Fibroblast of skin of right quadriceps (primary cell): ENCODE results near the gene HHIPL2.
A peak's percentile ranks its signal among the peaks of the same experiment; 100 is the strongest.
"Not testable (repeated sequence)": the region's sequence is repeated elsewhere in the genome, so short reads cannot be mapped to it uniquely, and the experiment has no call there.

Source experiments
- DNase-seq: peaks from one replicate; pipeline ENCODE4 v3.0.0-alpha.2; 2013

Gene HHIPL2

DNA sequence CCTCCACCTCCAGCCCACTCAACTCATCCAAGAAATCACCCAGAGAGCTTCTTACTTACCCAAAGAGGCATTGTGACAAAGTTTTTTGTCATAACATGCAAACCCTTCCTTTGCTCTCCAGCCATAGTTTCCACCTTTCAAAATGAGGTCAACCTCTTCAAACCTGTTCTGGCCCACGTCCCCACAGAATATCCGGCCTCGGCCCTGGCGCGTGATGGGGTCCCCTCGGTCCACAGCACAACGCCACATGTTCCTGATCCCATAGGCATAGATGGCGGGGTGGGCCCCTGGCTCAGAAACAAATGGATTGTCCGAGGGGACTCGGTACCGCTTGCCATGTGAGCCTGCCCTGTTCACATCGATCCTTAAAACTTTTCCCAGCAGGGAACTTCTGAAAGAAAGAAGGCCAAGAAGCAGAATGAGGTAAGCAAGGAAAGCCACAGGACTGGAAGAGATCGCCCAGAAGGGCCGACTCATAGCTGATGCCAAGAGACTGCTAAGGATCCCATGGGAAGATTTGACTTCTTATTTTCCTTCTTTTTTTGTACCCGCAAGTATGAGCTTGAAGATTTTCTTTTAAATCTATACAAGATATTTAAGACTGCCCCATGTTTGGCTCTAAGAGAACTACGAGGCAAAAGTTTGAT, 7.8 kb downstream of the HHIPL2 start:
- DNase-seq, result no peak

DNA sequence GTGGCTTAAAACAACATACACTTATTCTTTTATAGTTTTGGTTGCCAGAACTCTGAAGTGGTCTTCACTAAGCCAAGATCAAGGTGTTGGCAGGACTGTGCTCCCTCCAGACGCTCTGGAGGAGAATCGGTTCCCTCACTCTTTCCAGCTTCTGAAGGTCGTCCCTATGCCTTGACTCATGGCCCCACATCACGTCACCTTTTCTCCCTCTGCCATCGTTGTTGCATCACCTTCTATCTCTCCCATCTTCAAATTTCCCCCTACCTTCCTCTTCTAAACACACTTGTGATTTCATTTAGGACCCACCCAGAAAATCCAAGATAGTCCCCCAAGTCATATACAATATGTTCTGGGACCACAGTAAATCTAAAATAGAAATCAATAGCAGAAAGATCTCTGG, 12.4 kb downstream of the HHIPL2 start:
- DNase-seq, result no peak

GRCh38 chr1:222530852-222531251, 17.1 kb downstream of the HHIPL2 start:
- DNase-seq, result no peak

DNA sequence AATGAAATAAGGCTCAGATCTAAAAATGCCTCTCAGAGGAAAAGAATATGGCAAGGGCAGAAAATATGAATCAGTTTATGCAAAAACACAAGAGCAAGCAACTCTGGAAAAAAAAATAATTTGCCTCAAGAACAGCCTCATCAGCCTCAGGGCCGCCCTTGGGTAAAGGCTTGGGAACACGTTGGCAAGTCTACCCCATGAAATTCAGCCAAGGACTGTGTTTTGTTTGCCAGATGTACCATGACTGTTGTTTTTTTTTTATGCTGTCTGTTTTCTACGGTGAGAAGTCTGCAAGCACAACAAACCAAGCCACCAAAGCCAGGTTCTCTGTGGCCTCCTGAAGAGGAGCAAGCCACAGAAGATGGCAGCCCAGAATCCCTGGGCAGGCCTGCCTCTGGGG, 18.0 kb downstream of the HHIPL2 start:
- no peak for DNase-seq

- DNase-seq, result no peak
Measured at GRCh38 chr1:222529181-222529580, 18.7 kb downstream of the HHIPL2 start.

DNA sequence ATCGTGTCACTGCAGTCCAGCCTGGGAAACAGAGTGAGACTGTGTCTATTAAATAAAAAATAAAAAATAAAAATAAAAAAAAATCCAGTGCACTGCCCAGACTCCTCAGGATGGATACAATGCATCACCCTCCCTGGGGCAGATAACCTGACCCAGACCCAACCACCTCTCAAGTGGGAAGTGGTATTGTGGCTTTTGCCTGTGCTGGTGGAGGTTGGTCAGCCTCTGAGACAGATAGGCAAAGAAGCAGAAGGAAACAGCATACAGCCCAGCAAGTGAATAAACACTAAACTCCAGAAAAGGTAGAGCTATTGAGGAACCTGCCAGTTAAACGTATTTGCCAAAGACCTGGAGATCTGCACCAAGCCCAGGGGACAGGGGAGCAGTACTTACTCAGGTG, 22.0 kb downstream of the HHIPL2 start:
- DNase-seq, result no peak

DNA sequence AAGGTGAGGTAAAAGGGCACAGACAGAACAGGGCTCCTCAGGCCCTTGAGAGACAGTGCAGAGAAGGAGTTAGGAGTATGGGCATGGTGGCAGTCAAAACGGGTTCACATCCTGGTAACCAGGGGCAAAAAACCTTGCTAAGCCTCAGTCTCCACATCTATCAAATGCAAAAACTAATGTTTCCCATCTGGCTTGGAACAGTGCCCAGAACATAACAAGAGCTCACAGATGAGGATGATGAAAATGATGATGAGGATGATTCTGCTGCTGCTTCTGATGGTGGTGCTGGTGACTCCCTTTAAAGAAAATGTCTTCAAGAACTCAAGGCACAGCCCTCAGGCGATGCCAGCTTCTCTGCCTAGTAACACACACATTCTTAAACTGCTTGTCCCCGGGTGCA, 24.1 kb downstream of the HHIPL2 start:
- DNase-seq, result peak; percentile 42

DNA sequence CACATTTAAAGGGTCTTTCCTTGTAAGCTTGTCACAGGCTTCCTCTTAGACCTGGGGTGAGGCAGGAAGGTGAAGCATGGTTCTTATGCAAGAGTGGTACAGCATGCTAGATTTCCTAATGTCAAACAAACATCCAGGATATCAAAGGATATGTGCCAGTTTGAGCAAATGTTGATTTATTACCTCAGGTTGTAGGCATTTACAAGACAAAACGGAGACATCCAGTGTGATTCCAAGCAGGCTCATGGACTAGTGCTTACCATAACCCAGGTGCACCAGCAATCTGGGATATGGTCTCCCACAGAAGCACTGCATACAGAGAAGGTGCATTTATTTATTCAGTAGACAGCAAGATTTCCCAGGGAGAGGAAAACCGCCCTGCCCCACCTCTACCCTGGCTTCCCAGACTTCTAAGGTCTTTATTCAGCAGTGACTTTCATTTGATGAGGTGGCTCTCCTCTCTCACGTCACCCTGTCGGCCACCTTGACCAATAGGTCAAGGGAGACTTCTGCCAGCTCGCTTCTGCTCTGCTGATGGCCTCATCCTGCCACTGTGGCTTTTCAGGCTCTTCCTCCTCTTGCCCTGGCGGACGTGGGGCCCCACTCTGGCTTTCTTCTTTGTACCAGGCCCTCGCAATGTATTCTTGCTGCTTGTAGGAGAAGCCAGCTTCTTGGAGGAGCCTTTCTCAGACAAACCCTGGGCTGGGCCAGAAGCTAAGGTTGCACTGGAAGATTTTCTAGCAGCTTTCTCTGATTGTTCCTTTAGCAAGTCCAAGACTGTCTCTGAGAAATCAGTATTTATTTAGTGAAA, 25.6 kb downstream of the HHIPL2 start:
- no peak for DNase-seq

DNA sequence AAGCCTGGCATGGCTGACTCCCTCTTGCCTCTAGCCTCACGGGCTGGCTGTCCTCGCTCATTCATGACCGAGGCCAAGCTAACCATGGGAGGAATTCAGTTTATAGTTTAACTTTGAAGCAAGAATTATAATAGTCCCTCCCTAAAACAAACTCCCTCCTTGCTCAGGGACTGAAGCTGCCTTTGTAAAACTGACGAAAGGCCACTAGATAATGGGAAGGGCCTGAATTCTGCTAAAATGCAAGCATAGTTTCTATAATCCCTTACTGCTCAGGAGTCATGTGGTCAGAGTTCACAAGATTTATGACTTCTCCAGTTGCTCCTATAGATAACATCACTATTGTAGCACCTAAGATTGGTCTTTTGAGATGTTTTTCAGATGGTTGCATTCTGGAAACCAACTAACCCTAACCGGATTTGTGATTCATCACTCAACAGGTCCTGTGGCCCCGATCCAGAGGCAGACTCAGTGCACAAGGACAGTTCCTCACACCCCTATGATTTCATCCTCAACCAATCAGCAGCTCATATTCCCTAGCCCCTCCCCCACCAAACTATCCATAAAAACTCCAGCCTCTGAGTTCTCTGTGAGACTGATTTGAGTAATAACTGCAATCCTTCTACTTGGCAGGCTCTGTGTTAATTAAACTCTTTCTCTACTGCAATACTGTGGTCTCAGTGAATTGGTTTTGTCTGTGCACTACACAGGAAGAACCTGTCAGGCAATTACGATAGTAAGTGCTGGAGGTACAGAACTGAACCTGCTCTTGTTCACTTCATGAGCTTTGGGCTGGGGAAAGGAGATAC, 26.4 kb downstream of the HHIPL2 start:
- DNase-seq, result peak; percentile 52

- peak; percentile 81 for DNase-seq
Measured at GRCh38 chr1:222489496-222489895, 58.4 kb downstream of the HHIPL2 start.

- DNase-seq, result not testable (repeated sequence)
Measured at GRCh38 chr1:222487774-222488173, 60.1 kb downstream of the HHIPL2 start.

DNA sequence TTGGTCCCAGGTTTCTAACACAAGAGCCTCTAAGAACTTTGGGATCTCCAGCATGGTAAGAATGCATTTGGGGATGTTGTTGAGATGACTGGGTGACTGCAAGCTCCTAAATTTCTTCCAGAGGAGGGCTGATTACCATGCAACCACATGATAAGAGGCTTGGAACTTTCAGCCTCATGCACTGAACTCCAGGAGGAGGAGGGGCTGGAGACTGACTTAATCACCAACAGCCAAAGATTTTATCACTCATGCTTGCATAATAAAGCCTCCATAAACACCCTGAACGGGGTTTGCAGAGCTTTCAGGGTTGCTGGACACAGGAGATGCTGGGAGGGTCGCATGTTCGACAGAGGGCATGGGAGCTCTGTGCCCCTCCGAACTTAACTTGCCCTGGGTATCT, 63.9 kb downstream of the HHIPL2 start:
- DNase-seq, result peak; percentile 59

- not testable (repeated sequence) for DNase-seq
Measured at GRCh38 chr1:222479567-222479966, 68.3 kb downstream of the HHIPL2 start.

GRCh38 chr1:222476436-222476835, 71.5 kb downstream of the HHIPL2 start:
- not testable (repeated sequence) for DNase-seq

DNA sequence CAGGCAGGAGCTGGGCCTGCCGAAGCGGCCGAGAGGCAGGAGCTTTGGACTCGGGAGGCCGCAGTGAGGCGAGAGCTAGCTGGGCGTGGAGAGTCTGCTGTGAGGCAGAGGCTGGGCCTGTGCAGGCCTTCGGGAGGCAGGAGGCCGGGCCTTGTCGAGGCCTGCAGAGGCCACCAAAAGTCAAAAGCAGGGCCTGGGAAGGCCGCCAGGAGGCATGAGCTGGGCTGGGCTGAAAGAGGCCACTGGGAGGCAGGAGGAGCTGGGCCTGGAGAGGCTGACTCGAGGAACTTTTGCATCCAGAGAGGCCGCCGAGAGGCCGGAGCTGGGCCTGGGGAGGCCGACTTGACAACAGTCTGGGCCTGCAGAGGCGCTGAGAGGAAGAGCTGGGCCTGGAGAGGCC, 74.2 kb downstream of the HHIPL2 start:
- DNase-seq, result not testable (repeated sequence)

- DNase-seq, result not testable (repeated sequence)
Measured at GRCh38 chr1:222472776-222473540, 74.9 kb downstream of the HHIPL2 start.
